H1 (cell line): ENCODE results near the gene CBLB. TPM values are rescaled to one million over a fixed set of nuclear protein-coding genes. Genes with fewer than 3 reads are reported as not detected.

Source experiments
- CTCF ChIA-PET: fragments of 300-600 bp; sonication (Branson Sonifier 250); formaldehyde crosslinking; loops from one replicate; lab custom pipeline; 2021; ENCODE audit not compliant: partially characterized antibody; lab: Charles Lee
- POLR2A ChIA-PET: fragments of 300-600 bp; sonication (Branson Sonifier 250); formaldehyde crosslinking; loops from one replicate; lab custom pipeline; 2021; ENCODE audit warnings: inconsistent platforms; ENCODE audit not compliant: partially characterized antibody; lab: Charles Lee
- DNase-seq, 2 experiments: peaks; one replicate each; pipeline versions ENCODE4 v3.0.0 to v3.0.0-alpha.2; 2010 to 2022; ENCODE audit warnings: low spot score in 2 of 2, low read depth in 1 of 2, mixed read lengths in 1 of 2
- FAIRE-seq: peaks from 2 replicates; lab custom pipeline; 2011; peaks lifted over from hg19 to GRCh38; lab: Jason Lieb, UNC
- H2AFZ ChIP-seq: 2 replicates; pipeline ENCODE4 v1.8.1; 2012; ENCODE audit warnings: low read length, inconsistent platforms
- H2AK5ac ChIP-seq: 2 replicates; pipeline ENCODE4 v1.6.1; 2013; ENCODE audit warnings: low read depth, low read length
- H2BK120ac ChIP-seq: replicated peaks from 2 replicates; pipeline ENCODE3; 2013; ENCODE audit warnings: low read depth, low read length, inconsistent platforms
- H2BK12ac ChIP-seq: 2 replicates; pipeline ENCODE4 v1.6.1; 2013; ENCODE audit warnings: low read depth, low read length
- H2BK15ac ChIP-seq: 2 replicates; pipeline ENCODE4 v1.6.1; 2013; ENCODE audit warnings: low read length
- H2BK20ac ChIP-seq: 2 replicates; pipeline ENCODE4 v1.6.1; 2013; ENCODE audit warnings: low read length
- H2BK5ac ChIP-seq: 2 replicates; pipeline ENCODE4 v1.6.1; 2013; ENCODE audit warnings: low read depth, low read length
- H3K14ac ChIP-seq: 2 replicates; pipeline ENCODE4 v1.6.1; 2013; ENCODE audit warnings: inconsistent platforms; ENCODE audit not compliant: insufficient read length
- H3K18ac ChIP-seq: 2 replicates; pipeline ENCODE4 v1.6.1; 2013; ENCODE audit warnings: low read length; ENCODE audit errors: extremely low read depth
- H3K23ac ChIP-seq: 2 replicates; pipeline ENCODE4 v1.6.1; 2013; ENCODE audit warnings: inconsistent platforms; ENCODE audit not compliant: insufficient read length
- H3K23me2 ChIP-seq: 2 replicates; pipeline ENCODE4 v1.6.1; 2013; ENCODE audit warnings: low read depth, low read length
- H3K27ac ChIP-seq: 2 replicates; pipeline ENCODE4 v1.6.1; 2011; ENCODE audit warnings: low read depth, low read length, inconsistent platforms
- H3K27me3 ChIP-seq, 4 experiments: replicated peaks in 1 of 4; 1 replicate in 1 of 4; 2 replicates in 3 of 4; pipeline versions ENCODE4 v1.6.1 to v1.8.1; 2011 to 2013; ENCODE audit warnings: low read length in 3 of 4, mild to moderate bottlenecking in 3 of 4, inconsistent platforms in 2 of 4, mixed read lengths in 2 of 4, moderate library complexity in 1 of 4; ENCODE audit not compliant: control insufficient read depth in 3 of 4, insufficient read depth in 3 of 4; ENCODE audit errors: extremely low read depth in 1 of 4
- H3K36me3 ChIP-seq, 4 experiments: 2 replicates each; pipeline versions ENCODE4 v1.6.1 to v1.8.1; 2011 to 2013; ENCODE audit warnings: mild to moderate bottlenecking in 4 of 4, low read length in 3 of 4, moderate library complexity in 2 of 4, control low read depth in 1 of 4, inconsistent platforms in 1 of 4; ENCODE audit not compliant: insufficient read depth in 4 of 4, control insufficient read depth in 2 of 4
- H3K4ac ChIP-seq: replicated peaks from 2 replicates; pipeline ENCODE3; 2013; ENCODE audit warnings: low read length, low read depth, mixed read lengths, inconsistent platforms; ENCODE audit not compliant: insufficient read length
- H3K4me1 ChIP-seq, 4 experiments: replicated peaks in 1 of 4; 1 replicate in 1 of 4; 2 replicates in 3 of 4; pipeline versions ENCODE4 v1.6.1 to v1.8.1; 2011 to 2013; ENCODE audit warnings: low read length in 3 of 4, inconsistent platforms in 2 of 4, mixed read lengths in 1 of 4; ENCODE audit not compliant: insufficient read depth in 4 of 4, control insufficient read depth in 3 of 4
- H3K4me2 ChIP-seq, 2 experiments: 2 replicates each; pipeline versions ENCODE4 v1.6.1 to v1.8.1; 2011 to 2013; ENCODE audit warnings: low read depth in 2 of 2, low read length in 2 of 2, control low read depth in 1 of 2, inconsistent platforms in 1 of 2, mild to moderate bottlenecking in 1 of 2; ENCODE audit not compliant: insufficient read depth in 1 of 2
- H3K4me3 ChIP-seq, 4 experiments: fragments of 200-600, 300-600 bp in 1 of 4; sonication (generic), shearing (Covaris generic), sonication (Bioruptor Twin) in 1 of 4; 2 replicates each; pipeline versions ENCODE4 v1.5.1 to v1.8.1; 2011 to 2016; ENCODE audit warnings: low read length in 4 of 4, low read depth in 3 of 4, control low read depth in 2 of 4, inconsistent platforms in 2 of 4, mild to moderate bottlenecking in 2 of 4, mixed read lengths in 1 of 4, moderate library complexity in 1 of 4; ENCODE audit not compliant: insufficient read depth in 2 of 4; ENCODE audit errors: extremely low read depth in 1 of 4
- H3K56ac ChIP-seq: replicated peaks from 2 replicates; pipeline ENCODE3; 2013; ENCODE audit warnings: low read depth, mild to moderate bottlenecking, mixed read lengths, low read length, inconsistent platforms; ENCODE audit not compliant: insufficient read length
- H3K79me1 ChIP-seq: 2 replicates; pipeline ENCODE4 v1.6.1; 2013; ENCODE audit warnings: low read depth, low read length, control low read depth
- H3K79me2 ChIP-seq, 2 experiments: 2 replicates each; pipeline versions ENCODE4 v1.6.1 to v1.8.1; 2012 to 2013; ENCODE audit warnings: low read length in 2 of 2, mild to moderate bottlenecking in 2 of 2, inconsistent platforms in 1 of 2; ENCODE audit not compliant: insufficient read depth in 2 of 2, control insufficient read depth in 1 of 2
- H3K9ac ChIP-seq, 4 experiments: replicated peaks in 1 of 4; 1 replicate in 1 of 4; 2 replicates in 3 of 4; pipeline versions ENCODE4 v1.6.1 to v1.8.1; 2011 to 2013; ENCODE audit warnings: low read depth in 3 of 4, low read length in 3 of 4, control low read depth in 2 of 4, mild to moderate bottlenecking in 2 of 4, moderate library complexity in 2 of 4, inconsistent platforms in 1 of 4; ENCODE audit errors: extremely low read depth in 1 of 4
- H3K9me3 ChIP-seq, 2 experiments: 2 replicates each; pipeline versions ENCODE4 v1.6.1 to v1.8.1; 2012 to 2013; ENCODE audit warnings: mild to moderate bottlenecking in 2 of 2, moderate library complexity in 2 of 2, control low read depth in 1 of 2, inconsistent platforms in 1 of 2, low read depth in 1 of 2, low read length in 1 of 2, mixed read lengths in 1 of 2; ENCODE audit not compliant: insufficient read depth in 2 of 2
- H4K20me1 ChIP-seq, 2 experiments: replicated peaks in 1 of 2; 2 replicates each; pipeline versions ENCODE3 to v1.8.1; 2011 to 2013; ENCODE audit warnings: inconsistent platforms in 2 of 2, low read length in 2 of 2, mild to moderate bottlenecking in 1 of 2; ENCODE audit not compliant: insufficient read depth in 2 of 2, control insufficient read depth in 1 of 2
- H4K5ac ChIP-seq: 2 replicates; pipeline ENCODE4 v1.6.1; 2013; ENCODE audit warnings: low read length, low read depth, mixed read lengths, inconsistent platforms; ENCODE audit not compliant: insufficient read length
- H4K8ac ChIP-seq: 2 replicates; pipeline ENCODE4 v1.8.0; 2013; ENCODE audit warnings: mild to moderate bottlenecking, moderate library complexity, low read length, inconsistent platforms; ENCODE audit not compliant: insufficient read depth; ENCODE audit errors: extremely low read depth
- H4K91ac ChIP-seq: replicated peaks from 2 replicates; pipeline ENCODE3; 2013; ENCODE audit warnings: low read length, mixed read lengths, inconsistent platforms; ENCODE audit not compliant: insufficient read length
- WGBS, 2 experiments: shearing (Covaris generic) in 1 of 2; methylation state at CpG; one replicate each; pipeline versions ENCODE4 v1.1.6 to v1.1.7; 2013 to 2015; ENCODE audit warnings: low lambda C conversion rate in 2 of 2, mixed read lengths in 2 of 2, inconsistent platforms in 1 of 2, low coverage in 1 of 2, missing lambda C conversion rate in 1 of 2; ENCODE audit not compliant: insufficient replicate concordance in 2 of 2, insufficient coverage in 1 of 2, insufficient read length in 1 of 2; ENCODE audit errors: extremely low coverage in 1 of 2, missing lambda C conversion rate in 1 of 2; 5-methylcytosine and 5-hydroxymethylcytosine counted together
- polyA plus RNA-seq, 7 experiments: library from polyadenylated mRNA; depleted of rRNA in 3 of 7; stranded (reverse) in 5 of 7; unstranded in 2 of 7; fragments of >200 nt in 5 of 7; fragments of 200-250 nt in 2 of 7; gene quantifications; 1 replicate in 5 of 7; 2 replicates in 1 of 7; 4 replicates in 1 of 7; pipeline versions ENCODE4 v1.2.1 to v1.2.3, GENCODE V29; 2011 to 2013; ENCODE audit warnings: missing spikeins in 2 of 7, mixed read lengths in 2 of 7
- total RNA-seq: library from RNA; stranded (reverse); fragmentation: NEBNext Ultra II Directional; extraction: Animal tissue kit (Norgen Biotek cat#: 25700); gene quantifications from 2 replicates; pipeline ENCODE4 v1.2.1, GENCODE V29; 2021
- TF ChIP-seq, protein P1 (sequence below): IDR thresholded peaks from 2 replicates; pipeline ENCODE4 v1.6.1; 2011; ENCODE audit warnings: low read depth, mild to moderate bottlenecking, low read length; ENCODE audit not compliant: insufficient read depth

CBLB gene
- total and polyA plus RNA-seq, 2 of the 8 experiments (the other 6 are each of a cell fraction or from before 2014, with no cell fraction given), result 14.5 to 26.0 TPM

DNA sequence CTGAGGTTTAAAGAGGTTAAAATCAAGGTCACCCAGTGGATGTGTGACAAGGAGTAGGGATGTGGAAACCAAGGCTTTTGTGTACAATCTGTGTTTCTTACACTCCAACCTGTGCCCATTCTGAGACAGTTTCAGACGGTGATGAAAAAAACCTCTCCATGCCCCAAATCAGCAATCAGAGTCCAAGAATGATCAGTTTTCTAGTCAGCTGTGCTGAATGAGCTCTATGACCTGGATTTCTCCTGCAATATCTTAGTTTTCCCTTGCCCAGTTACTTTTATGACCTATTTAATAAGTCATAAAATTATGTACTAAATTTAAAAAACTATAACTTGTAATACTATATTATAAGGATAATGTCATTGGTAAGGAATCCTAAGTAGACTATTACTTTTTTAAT is 37.5 kb upstream of the CBLB start:
- Histone ChIP-seq H2BK12ac (no peak overlapping the region), H3K56ac (no peak overlapping the region), H2BK15ac (no peak overlapping the region), H3K27ac (no peak overlapping the region), H3K23ac (no peak overlapping the region), H2BK20ac (no peak overlapping the region), H3K79me2 (no peaks in the 10 kb centered on the region), H4K20me1 (no peaks in the 10 kb centered on the region), H4K91ac (no peak overlapping the region), H4K8ac (no peak overlapping the region), H3K36me3 (no peaks in the 10 kb centered on the region), H3K79me1 (no peaks in the 10 kb centered on the region), H2BK5ac (no peak overlapping the region), H3K4me3 (no peak overlapping the region), H3K27me3 (no peaks in the 10 kb centered on the region), H3K9ac (no peak overlapping the region), H2AK5ac (no peak overlapping the region), H3K23me2 (no peaks in the 10 kb centered on the region), H3K18ac (no peak overlapping the region), H3K4me1 (no peaks in the 10 kb centered on the region), H3K4me2 (no peak overlapping the region), H3K9me3 (no peaks in the 10 kb centered on the region), H4K5ac (no peak overlapping the region)
- FAIRE-seq (no peak), DNase-seq (no peak)
- POLR2A ChIA-PET, result no interaction called here
- 86% methylated on average over 1 of the region's 1 CpG; no CpG with 5 or more reads in 1 of the 2 experiments for WGBS, 2 experiments
- CTCF ChIA-PET, result no interaction called here
- TF ChIP-seq, protein P1, sequence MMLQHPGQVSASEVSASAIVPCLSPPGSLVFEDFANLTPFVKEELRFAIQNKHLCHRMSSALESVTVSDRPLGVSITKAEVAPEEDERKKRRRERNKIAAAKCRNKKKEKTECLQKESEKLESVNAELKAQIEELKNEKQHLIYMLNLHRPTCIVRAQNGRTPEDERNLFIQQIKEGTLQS, result no peak
- TF ChIP-seq, all 59 proteins: peak for 0
- Histone ChIP-seq H3K4ac (no peak overlapping the region), H2BK120ac (no peak overlapping the region), H2AFZ (no peak overlapping the region), H3K14ac (no peak overlapping the region)
